GM18508 (cell line): ENCODE results near the gene AKR7A3.
"Not testable (repeated sequence)": the region's sequence is repeated elsewhere in the genome, so short reads cannot be mapped to it uniquely, and the experiment has no call there.

ENCODE experiments used
- ATAC-seq: cut with Tn5 transposase; IDR thresholded peaks from one replicate; pipeline ENCODE4 v1.9.1; 2021; ENCODE audit warnings: moderate number of reproducible peaks; ENCODE audit not compliant: insufficient read depth, unreplicated experiment

The AKR7A3 gene

GRCh38 chr1:19257178-19257914, 31.2 kb downstream of the AKR7A3 start:
- ATAC-seq = no peak

- not testable (repeated sequence) for ATAC-seq
Measured at GRCh38 chr1:19256301-19256700, 32.3 kb downstream of the AKR7A3 start.

GRCh38 chr1:19255288-19255687, 33.3 kb downstream of the AKR7A3 start:
- no peak for ATAC-seq

GRCh38 chr1:19254416-19254815, 34.2 kb downstream of the AKR7A3 start:
- no peak for ATAC-seq

- no peak for ATAC-seq
Measured at GRCh38 chr1:19251305-19252196, 37.0 kb downstream of the AKR7A3 start, which contains the start of the genes EMC1 and MRTO4. TSS of gene EMC1 (minus strand) at chr1:19251524. CDS start at chr1:19251509, 15 bp downstream. TSS of gene MRTO4 (plus strand) at chr1:19251805. CDS start at chr1:19251836, 31 bp downstream.

- no peak for ATAC-seq
Measured at GRCh38 chr1:19250629-19251304, 37.8 kb downstream of the AKR7A3 start.

GRCh38 chr1:19240673-19241538, 47.7 kb downstream of the AKR7A3 start:
- no peak for ATAC-seq

GRCh38 chr1:19239876-19240275, 48.7 kb downstream of the AKR7A3 start:
- ATAC-seq = no peak

GRCh38 chr1:19234224-19234623, 54.3 kb downstream of the AKR7A3 start:
- no peak for ATAC-seq
